HG03025 (cell line): ENCODE measurements around the gene RPA3.

Experiments used
- ATAC-seq: cut with Tn5 transposase; IDR thresholded peaks from one replicate; pipeline ENCODE4 v1.9.1; 2021; ENCODE audit warnings: mild to moderate bottlenecking, moderate library complexity; ENCODE audit not compliant: unreplicated experiment, low FRiP score

Gene RPA3

DNA sequence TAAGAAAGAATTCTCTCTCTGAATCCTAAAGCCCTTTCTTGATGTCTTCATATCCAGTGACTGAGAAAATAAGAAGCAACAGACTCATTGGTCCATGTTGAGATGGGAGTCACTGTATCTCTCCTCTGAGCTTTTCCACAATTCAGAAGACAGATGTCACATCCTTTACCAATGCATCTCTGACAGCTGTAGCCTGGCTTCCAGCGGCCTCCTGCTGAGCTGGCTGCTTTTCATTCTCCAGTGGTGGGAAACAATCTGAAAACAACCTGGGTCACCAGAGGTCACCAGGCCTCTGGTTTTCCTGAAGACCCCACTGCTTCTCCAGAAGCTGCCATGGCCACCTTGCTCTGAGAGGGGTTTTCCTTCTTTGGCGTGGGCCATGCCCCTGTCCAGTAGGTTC is 18.3 kb upstream of the RPA3 start:
- ATAC-seq, result no peak

GRCh38 chr7:7732621-7733281 is 14.3 kb upstream of the RPA3 start:
- ATAC-seq, result no peak

- ATAC-seq, result no peak
Measured at GRCh38 chr7:7731732-7732131, 13.3 kb upstream of the RPA3 start.

DNA sequence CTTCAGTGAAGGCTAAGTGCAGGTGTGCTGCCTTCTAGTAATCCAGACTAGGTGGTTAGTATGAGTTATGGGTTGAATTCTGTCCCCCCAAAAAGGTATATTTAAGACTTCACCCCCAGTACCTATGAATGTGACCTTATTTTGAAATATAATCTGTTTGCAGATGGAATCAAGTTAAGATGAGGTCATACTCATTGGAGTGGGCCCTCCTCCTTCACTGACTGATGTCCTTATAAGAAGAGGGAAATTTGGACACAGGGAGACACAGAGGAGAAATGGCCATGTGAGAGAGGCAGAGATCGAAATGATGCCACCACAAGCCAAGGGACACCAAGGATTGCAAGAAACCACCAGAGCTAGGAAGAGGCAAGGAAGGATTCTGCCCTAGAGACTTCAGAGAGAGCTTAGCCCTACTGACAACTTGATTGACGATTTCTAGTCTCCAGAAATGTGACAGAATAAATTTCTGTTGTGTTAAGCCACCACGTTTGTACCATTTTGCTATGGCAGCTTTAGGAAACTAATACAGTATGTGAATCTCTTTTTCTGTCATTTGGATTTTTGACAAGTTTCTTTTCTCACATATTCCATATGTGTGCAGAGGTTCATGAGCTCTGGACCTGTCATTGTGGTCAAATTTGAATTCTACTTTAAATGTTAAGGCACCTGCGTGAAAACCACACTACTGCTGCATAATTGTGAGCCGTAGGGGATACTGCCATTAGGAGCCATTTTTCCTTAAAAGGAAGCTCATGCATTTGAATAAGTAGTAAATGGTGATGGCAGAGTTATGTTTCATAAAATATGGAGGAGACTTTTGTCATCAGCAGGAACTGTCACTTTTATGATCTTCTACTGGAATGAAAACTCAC is 2.6 kb upstream of the RPA3 start:
- no peak for ATAC-seq

DNA sequence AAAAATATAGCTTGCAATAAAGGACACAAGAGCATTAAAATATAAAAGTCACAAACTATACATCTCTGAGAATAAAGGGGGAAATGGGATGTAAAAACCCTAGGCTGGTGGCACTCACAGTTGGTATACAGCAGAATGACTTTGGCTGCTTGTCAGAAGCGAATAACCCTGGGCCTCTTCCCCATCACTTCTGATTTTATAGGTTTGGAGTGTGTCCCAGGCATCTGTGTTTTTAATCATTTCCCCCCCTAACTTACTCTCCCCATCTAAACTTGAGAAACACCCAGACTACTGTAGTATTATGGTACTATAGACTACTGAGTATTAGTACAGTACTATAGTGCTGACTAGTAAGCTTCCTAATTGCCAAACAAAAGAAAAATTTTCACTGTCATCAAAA is 1.8 kb upstream of the RPA3 start:
- no peak for ATAC-seq

- ATAC-seq, result peak; percentile 94
Measured at GRCh38 chr7:7719236-7719635, 829 bp upstream of the RPA3 start.

DNA sequence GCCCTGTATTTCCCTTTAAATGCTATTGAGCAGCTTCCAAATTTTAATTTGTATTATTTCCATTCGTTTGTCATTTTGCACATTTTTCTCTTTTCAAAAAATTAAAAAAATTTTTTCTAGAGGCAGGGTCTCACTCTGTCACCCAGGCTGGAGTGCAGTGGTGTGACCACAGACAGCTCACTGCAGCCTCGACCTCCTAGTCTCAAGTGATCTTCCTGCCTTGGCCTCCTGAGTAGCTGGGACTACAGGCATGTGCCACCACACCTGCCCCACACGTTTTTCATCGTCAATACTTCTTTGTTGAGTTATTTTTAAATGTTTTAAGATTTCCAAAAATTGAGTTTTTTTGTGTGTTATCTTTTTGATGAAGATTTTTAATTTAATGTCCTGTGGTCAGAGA is 4.7 kb downstream of the RPA3 start:
- ATAC-seq, result no peak

DNA sequence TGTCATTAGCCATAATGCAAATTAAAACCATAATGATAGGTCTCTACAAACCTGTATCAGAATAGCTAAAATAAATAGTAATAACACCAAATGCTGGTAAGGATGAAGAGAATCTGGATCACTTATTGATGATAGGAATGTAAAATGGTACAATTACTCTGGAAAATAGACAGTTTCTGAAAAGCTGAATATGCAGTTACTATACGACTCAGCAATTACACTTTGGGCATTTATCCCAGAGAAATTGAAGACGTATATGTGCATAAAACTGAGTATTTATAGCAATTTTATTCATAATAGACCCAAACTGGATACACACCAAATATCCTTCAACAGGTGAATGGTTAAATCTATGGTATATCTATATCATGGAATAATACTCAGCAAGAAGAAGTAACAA is 7.9 kb downstream of the RPA3 start:
- no peak for ATAC-seq

DNA sequence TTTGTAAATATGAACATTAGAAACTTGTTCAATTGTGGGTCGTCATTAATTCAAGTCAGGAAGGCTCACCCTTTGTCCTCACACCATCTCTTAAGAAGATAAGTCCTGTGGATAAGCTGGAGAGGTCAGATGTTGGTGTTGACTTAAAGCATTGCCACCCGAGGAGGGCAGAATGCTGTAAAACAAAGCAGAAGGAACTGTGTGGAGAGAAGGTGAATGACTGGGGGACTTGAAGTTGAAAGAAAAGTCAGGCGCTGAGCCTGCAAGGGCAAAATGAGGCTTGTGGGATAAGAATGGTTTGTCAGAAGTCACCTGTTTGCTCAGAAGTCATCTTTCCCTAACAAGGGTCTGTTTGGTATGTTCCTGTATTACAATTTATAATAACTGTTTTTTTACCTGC is 9.1 kb downstream of the RPA3 start:
- no peak for ATAC-seq

DNA sequence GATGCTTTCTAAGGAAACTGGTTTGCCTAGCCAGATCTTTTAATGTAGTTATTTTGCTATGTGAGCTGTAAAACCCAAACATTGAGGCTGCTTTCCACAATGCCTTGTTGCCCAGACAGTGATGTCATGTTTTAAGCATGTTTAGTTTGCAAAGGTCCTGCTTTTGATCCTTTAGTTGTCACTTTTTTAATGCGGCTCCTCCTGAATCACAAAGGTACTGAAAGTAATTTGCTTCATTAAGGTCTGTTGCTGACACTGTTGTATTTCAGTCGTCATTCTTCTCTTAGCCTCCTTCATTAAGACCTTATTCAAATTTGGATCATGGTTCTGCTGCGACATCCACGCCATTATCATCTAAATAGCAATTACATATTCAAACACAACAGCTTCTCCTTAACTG is 10.6 kb downstream of the RPA3 start:
- no peak for ATAC-seq

GRCh38 chr7:7707246-7707645 is 11.2 kb downstream of the RPA3 start:
- ATAC-seq, result no peak

GRCh38 chr7:7706556-7707172 is 11.7 kb downstream of the RPA3 start:
- ATAC-seq, result no peak

GRCh38 chr7:7706101-7706511 is 12.3 kb downstream of the RPA3 start:
- peak; percentile 51 for ATAC-seq

GRCh38 chr7:7705318-7705717 is 13.1 kb downstream of the RPA3 start:
- ATAC-seq, result no peak

DNA sequence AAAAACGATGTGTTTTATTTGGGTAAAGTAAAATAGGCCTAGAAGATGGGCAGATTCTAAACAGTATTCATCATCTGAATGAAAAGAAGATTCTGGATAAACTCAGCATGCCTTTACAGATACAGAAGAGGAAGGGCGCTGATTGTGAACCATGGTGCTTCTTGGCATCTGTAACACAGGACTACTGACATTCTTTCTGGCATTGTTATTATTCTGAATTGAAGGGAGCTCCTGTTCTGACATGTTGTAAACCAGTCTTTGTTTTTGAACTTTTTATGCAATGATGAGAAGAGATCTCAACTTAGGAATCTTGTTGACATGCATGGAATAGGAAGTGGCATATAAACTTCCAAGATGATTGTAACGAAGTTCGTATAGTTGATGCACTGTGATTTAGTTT is 13.5 kb downstream of the RPA3 start:
- ATAC-seq, result no peak

DNA sequence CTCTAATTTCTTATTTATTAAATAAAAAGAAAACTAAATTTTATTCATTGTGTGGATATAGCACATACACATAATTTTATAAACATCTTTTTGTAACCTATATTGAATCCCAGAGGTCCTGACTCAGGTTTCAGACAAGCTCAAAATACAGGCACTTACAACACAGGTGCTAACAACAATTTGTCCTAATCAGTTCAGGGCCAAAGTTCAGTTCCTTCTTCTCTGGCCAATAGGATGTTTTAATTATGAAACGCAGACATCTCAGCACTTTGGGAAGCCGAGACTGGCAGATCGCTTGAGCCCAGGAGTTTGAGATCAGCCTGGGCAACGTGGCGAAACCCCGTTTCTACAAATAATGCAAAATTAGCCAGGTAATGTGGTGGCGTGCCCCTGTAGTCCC is 15.0 kb downstream of the RPA3 start:
- ATAC-seq, result no peak

DNA sequence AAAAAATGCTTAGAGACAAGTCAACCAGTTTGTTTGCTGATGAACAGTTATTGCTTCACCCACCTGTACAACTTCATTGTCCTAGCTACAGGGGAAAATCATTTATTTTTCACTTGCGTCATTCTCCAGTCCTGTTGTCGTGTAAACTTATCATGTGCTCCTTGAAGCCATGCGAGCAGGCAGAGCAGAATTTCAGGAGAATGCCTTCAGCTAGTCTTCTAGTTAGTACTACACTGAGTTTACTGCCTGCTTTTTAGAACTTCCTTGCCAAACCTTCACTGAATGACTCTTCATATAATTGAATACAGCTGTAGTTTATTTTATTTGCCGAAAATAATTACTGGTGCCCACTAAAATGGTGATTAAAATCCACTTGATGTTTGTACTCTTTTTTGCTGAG is 15.6 kb downstream of the RPA3 start:
- no peak for ATAC-seq

DNA sequence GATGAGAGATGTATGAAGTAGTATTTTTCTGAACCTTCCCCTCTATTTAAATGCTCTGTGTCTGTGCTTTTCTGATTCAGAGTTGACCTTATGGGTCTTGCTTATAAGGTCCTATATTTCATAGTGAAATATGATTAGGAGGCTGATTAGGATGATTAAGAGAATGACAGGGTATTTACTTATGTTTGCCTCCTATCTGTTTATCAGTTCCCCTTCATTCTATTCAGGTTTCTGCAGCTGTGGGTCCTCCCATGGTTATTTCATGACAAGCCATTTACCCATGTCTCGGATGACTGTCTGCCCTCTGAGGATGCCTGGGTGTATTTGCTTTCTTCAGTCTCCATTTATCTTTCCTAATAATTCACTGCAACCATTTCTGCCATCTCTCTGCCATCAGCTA is 16.9 kb downstream of the RPA3 start:
- ATAC-seq, result no peak

DNA sequence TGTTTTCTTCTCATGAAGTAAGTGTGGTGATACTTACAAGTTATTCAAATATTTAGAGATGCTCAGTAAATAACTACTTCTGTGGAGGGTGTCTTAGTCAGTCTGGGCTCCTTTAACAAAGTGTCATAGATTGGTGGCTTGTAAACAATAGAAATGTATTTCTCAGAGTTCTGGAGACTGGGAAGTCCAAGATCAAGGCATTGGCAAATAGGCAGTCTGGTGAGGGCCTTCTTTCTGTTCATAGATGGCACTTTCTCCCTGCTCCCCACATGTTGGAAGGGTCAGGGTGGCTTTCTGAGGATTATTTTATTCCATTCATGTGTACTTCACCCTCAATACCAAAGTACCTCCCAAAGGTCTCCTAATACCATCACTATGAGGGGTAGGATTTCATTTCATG is 18.4 kb downstream of the RPA3 start:
- no peak for ATAC-seq

DNA sequence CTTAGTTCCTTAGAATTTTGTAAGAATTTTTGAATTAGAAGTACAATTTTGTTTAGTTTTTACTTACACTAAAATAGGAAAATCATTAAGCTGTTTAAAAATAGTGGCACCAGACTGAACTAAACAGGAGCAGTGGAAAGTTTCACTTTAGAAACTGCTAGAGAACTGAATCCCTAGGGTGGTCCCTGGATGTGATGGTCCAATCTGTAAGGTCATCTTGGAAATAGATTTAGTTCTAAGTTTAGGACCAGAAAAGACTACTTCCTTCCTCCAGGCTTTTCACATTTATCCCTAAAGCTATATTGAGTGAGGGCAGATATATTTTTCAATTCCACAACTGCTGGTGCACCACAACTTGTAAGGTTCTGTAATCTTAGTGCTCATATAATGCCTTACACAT is 19.0 kb downstream of the RPA3 start:
- no peak for ATAC-seq

DNA sequence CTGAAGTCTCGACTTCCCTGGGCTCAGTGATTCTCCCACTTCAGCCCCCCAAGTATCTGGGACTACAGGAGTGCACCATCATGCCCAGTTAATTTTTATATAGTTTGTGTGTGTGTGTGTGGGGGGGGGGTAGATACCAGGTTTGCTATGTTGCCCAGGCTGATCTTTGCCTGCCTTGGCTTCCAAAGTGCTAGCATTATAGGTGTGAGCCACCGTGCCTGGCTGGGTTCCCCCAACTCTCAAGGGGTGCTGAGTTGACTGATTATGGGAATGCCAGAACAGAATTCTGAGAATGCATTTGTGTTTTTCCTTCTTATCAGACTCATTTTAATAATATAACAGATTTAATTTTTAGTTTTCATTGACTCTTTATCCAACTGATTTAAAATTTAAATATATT is 19.5 kb downstream of the RPA3 start:
- no peak for ATAC-seq
